ENCODE results near the gene WWP2. TPM values are rescaled to one million over a fixed set of nuclear protein-coding genes. Genes with fewer than 3 reads are reported as not detected.

Gene WWP2
- total and polyA plus RNA-seq, 2 donors (not counting 3 experiments of a cell fraction or from before 2014, with no cell fraction given): 17.9 to 44.9 TPM

- Histone ChIP-seq H3K79me2 (ENCODE audit: control insufficient read depth, insufficient read depth, low read length) (no peaks in the 10 kb centered on the region), H3K9ac (replicated peaks; ENCODE audit: extremely low read depth, insufficient read depth, low read length) (no peak overlapping the region), H3K36me3 (ENCODE audit: control insufficient read depth in 2 of 2, extremely low read depth in 1 of 2, insufficient read depth in 2 of 2, low read length in 2 of 2) (no peaks in the 10 kb centered on the region), H4K20me1 (replicated peaks; ENCODE audit: control insufficient read depth, extremely low read depth, insufficient read depth, low read length) (no peaks in the 10 kb centered on the region), H3K4me1 (ENCODE audit: control insufficient read depth, extremely low read depth, insufficient read depth, low read length) (peaks cover 21% of the 10 kb centered on the region), H2AFZ (ENCODE audit: low read depth, low read length) (no peak overlapping the region), H3K27me3 (ENCODE audit: control insufficient read depth in 2 of 2, insufficient read depth in 2 of 2, low read length in 2 of 2) (no peaks in the 10 kb centered on the region), H3K27ac (ENCODE audit: insufficient read depth, low read depth, low read length) (no peak overlapping the region), H3K9me3 (replicated peaks; ENCODE audit: control insufficient read depth, insufficient read depth, low read length) (no peaks in the 10 kb centered on the region), H3K4me3 (replicated peaks in 1 of 3; ENCODE audit: insufficient read depth in 1 of 3, low read depth in 1 of 3, low read length in 3 of 3) (no peak overlapping the region), H3K9me1 (replicated peaks; ENCODE audit: control insufficient read depth, extremely low read depth, insufficient read depth, low read length) (no peaks in the 10 kb centered on the region), H3K4me2 (ENCODE audit: insufficient read depth, low read length) (no peak overlapping the region)
- BruUV-seq (replicated peaks): no TSS peak
- intact Hi-C loops (cut with micrococcal nuclease): no loop called here
- CTCF ChIA-PET: interaction anchor here (0.6 kb wide), 1 partner anchor 46 kb away, joined by 3 read pairs; no protein-coding TSS in a partner anchor
- dilution Hi-C loops (cut with MboI; ENCODE audit: extremely low pct_ligation_motif_present, low sequenced_read_pairs): no loop called here
- POLR2A ChIA-PET: no interaction called here
- DNase-seq (ENCODE audit: low read depth, low spot score) (no peak), FAIRE-seq (no peak)
- TF ChIP-seq MAX (IDR thresholded peaks at IDR 0.05; ENCODE audit: insufficient read depth, insufficient read length) (no peak), JUN (IDR thresholded peaks at IDR 0.05; ENCODE audit: borderline replicate concordance, insufficient read depth, insufficient read length, low read depth) (no peak), POLR2AphosphoS5 (IDR thresholded peaks at IDR 0.05; ENCODE audit: insufficient read depth, low read depth, low read length) (no peak), MYC (IDR thresholded peaks at IDR 0.05; ENCODE audit: low read depth, low read length) (no peak), CTCF (IDR thresholded peaks at IDR 0.05; ENCODE audit: extremely low read depth in 1 of 2, insufficient read depth in 1 of 2, low read depth in 1 of 2, low read length in 2 of 2) (no peak), GATA2 (IDR thresholded peaks at IDR 0.05; ENCODE audit: insufficient read depth, insufficient read length, low read depth, low read length) (no peak), POLR2A (IDR thresholded peaks at IDR 0.05; ENCODE audit: low read depth, low read length) (no peak), EZH2 (IDR thresholded peaks at IDR 0.05; ENCODE audit: borderline replicate concordance, low read depth, low read length, severe bottlenecking) (no peak), FOS (IDR thresholded peaks at IDR 0.05; ENCODE audit: borderline replicate concordance, insufficient read depth, low read length) (no peak)
These were observed 89.5 kb downstream of the WWP2 start for GRCh38 chr16:69851491-69852240.

Data from endothelial cell of umbilical vein (primary cell).